Keratinocyte (primary cell): ENCODE data around the gene DNASE1L3. TPM values are rescaled to one million over a fixed set of nuclear protein-coding genes. Genes with fewer than 3 reads are reported as not detected.

Experiments
- DNase-seq: peaks from one replicate; pipeline ENCODE4 v3.0.0-alpha.2; 2011; ENCODE audit warnings: low read depth, missing footprints, low spot score
- FAIRE-seq: peaks from 2 replicates; lab custom pipeline; 2011; peaks lifted over from hg19 to GRCh38; lab: Jason Lieb, UNC
- H2AFZ ChIP-seq: 2 replicates; pipeline ENCODE4 v1.6.0; 2012; ENCODE audit warnings: low read length, control low read depth, inconsistent platforms; ENCODE audit not compliant: control insufficient read depth
- H3K27ac ChIP-seq: 2 replicates; pipeline ENCODE4 v1.5.1; 2011; ENCODE audit warnings: low read length; ENCODE audit not compliant: control insufficient read depth, insufficient read depth
- H3K27me3 ChIP-seq: 3 replicates; pipeline ENCODE4 v1.6.0; 2011; ENCODE audit warnings: low read length; ENCODE audit not compliant: control insufficient read depth, insufficient read depth; ENCODE audit errors: extremely low read depth
- H3K36me3 ChIP-seq, 2 experiments: 2 replicates in 1 of 2; 3 replicates in 1 of 2; pipeline ENCODE4 v1.5.1; 2011; ENCODE audit warnings: low read length in 2 of 2, mild to moderate bottlenecking in 1 of 2; ENCODE audit not compliant: control insufficient read depth in 2 of 2, insufficient read depth in 2 of 2; ENCODE audit errors: extremely low read depth in 1 of 2
- H3K4me1 ChIP-seq: 3 replicates; pipeline ENCODE4 v1.5.1; 2011; ENCODE audit warnings: low read length; ENCODE audit not compliant: control insufficient read depth, insufficient read depth; ENCODE audit errors: extremely low read depth
- H3K4me2 ChIP-seq: 3 replicates; pipeline ENCODE4 v1.6.0; 2011; ENCODE audit warnings: low read depth, low read length; ENCODE audit not compliant: control insufficient read depth, insufficient read depth; ENCODE audit errors: extremely low read depth
- H3K4me3 ChIP-seq, 3 experiments: fragments of 200-600 bp in 1 of 3; sonication (generic) in 1 of 3; 2 replicates in 2 of 3; 3 replicates in 1 of 3; pipeline ENCODE4 v1.5.1; 2011 to 2016; ENCODE audit warnings: low read length in 3 of 3, mild to moderate bottlenecking in 3 of 3, control low read depth in 2 of 3, inconsistent platforms in 1 of 3, low read depth in 1 of 3, mixed read lengths in 1 of 3, mixed run types in 1 of 3, moderate library complexity in 1 of 3; ENCODE audit not compliant: control insufficient read depth in 2 of 3, insufficient read depth in 2 of 3; ENCODE audit errors: extremely low read depth in 1 of 3
- H3K79me2 ChIP-seq: 2 replicates; pipeline ENCODE4 v1.6.0; 2012; ENCODE audit warnings: low read length; ENCODE audit not compliant: control insufficient read depth, insufficient read depth
- H3K9ac ChIP-seq: 3 replicates; pipeline ENCODE4 v1.6.0; 2011; ENCODE audit warnings: low read length; ENCODE audit not compliant: control insufficient read depth, insufficient read depth; ENCODE audit errors: extremely low read depth
- H3K9me1 ChIP-seq: 3 replicates; pipeline ENCODE4 v1.6.0; 2011; ENCODE audit warnings: low read length; ENCODE audit not compliant: control insufficient read depth, insufficient read depth; ENCODE audit errors: extremely low read depth
- H3K9me3 ChIP-seq: 2 replicates; pipeline ENCODE4 v1.5.1; 2012; ENCODE audit warnings: low read depth, low read length; ENCODE audit not compliant: control insufficient read depth
- H4K20me1 ChIP-seq: 3 replicates; pipeline ENCODE4 v1.6.0; 2011; ENCODE audit warnings: low read length; ENCODE audit not compliant: control insufficient read depth, insufficient read depth; ENCODE audit errors: extremely low read depth
- EZH2 ChIP-seq: IDR thresholded peaks from one replicate; pipeline ENCODE4 v1.6.1; 2012; ENCODE audit warnings: inconsistent platforms, mild to moderate bottlenecking, low read length, moderate library complexity
- dilution Hi-C: fragments of 300-500 bp; cut with MboI; formaldehyde crosslinking; loops from one replicate; pipeline ENCODE4 v1.7.0; 2020; ENCODE audit warnings: low sequenced_read_pairs; ENCODE audit not compliant: extremely low pct_ligation_motif_present
- polyA plus RNA-seq, 5 experiments: library from polyadenylated mRNA; depleted of rRNA in 3 of 5; stranded (reverse) in 3 of 5; stranded (forward) in 1 of 5; unstranded in 1 of 5; fragments of >200 nt; gene quantifications; 1 replicate in 1 of 5; 2 replicates in 3 of 5; 3 replicates in 1 of 5; pipeline versions ENCODE4 v1.2.1 to v1.2.3, GENCODE V29; 2011 to 2012; ENCODE audit warnings: missing spikeins in 2 of 5, low read depth in 1 of 5, low replicate concordance in 1 of 5
- TF ChIP-seq, protein P1 (sequence below), 3 experiments: IDR thresholded peaks in 1 of 3; conservative IDR thresholded peaks in 1 of 3; optimal IDR thresholded peaks in 1 of 3; 2 replicates in 2 of 3; 3 replicates in 1 of 3; pipeline versions ENCODE3 to v1.5.1; 2011; ENCODE audit warnings: low read length in 3 of 3, mild to moderate bottlenecking in 3 of 3, moderate library complexity in 2 of 3, control low read depth in 1 of 3, inconsistent platforms in 1 of 3; ENCODE audit not compliant: insufficient read depth in 2 of 3; ENCODE audit errors: extremely low read depth in 1 of 3

The DNASE1L3 gene
- polyA plus RNA-seq, 1 donor (not counting 4 experiments of a cell fraction or from before 2014, with no cell fraction given) = 1.9 TPM

- no peak overlapping the region for H3K4me3 ChIP-seq
- H2AFZ ChIP-seq = no peak overlapping the region
- dilution Hi-C loops = no loop called here
- no peaks in the 10 kb centered on the region for H3K4me1 ChIP-seq
- no peak for TF ChIP-seq EZH2
- TF ChIP-seq, protein P1, sequence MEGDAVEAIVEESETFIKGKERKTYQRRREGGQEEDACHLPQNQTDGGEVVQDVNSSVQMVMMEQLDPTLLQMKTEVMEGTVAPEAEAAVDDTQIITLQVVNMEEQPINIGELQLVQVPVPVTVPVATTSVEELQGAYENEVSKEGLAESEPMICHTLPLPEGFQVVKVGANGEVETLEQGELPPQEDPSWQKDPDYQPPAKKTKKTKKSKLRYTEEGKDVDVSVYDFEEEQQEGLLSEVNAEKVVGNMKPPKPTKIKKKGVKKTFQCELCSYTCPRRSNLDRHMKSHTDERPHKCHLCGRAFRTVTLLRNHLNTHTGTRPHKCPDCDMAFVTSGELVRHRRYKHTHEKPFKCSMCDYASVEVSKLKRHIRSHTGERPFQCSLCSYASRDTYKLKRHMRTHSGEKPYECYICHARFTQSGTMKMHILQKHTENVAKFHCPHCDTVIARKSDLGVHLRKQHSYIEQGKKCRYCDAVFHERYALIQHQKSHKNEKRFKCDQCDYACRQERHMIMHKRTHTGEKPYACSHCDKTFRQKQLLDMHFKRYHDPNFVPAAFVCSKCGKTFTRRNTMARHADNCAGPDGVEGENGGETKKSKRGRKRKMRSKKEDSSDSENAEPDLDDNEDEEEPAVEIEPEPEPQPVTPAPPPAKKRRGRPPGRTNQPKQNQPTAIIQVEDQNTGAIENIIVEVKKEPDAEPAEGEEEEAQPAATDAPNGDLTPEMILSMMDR (optimal IDR thresholded peaks at IDR 0.05 in 1 of 3, IDR thresholded peaks at IDR 0.05 in 1 of 3, conservative IDR thresholded peaks at IDR 0.05 in 1 of 3; ENCODE audit: extremely low read depth in 1 of 3, insufficient read depth in 2 of 3, low read length in 3 of 3) = no peak
- H3K9me3 ChIP-seq = no peaks in the 10 kb centered on the region
- no peak overlapping the region for H3K9ac ChIP-seq
- H3K36me3 ChIP-seq = peaks cover 73 to 94% of the 10 kb centered on the region in 2 experiments
- peaks cover 28% of the 10 kb centered on the region for H4K20me1 ChIP-seq
- H3K27ac ChIP-seq = no peak overlapping the region
- no peak overlapping the region for H3K4me2 ChIP-seq
- H3K9me1 ChIP-seq = peaks cover 2% of the 10 kb centered on the region
- H3K27me3 ChIP-seq = no peaks in the 10 kb centered on the region
- H3K79me2 ChIP-seq = peaks cover 23% of the 10 kb centered on the region
- DNase-seq (no peak), FAIRE-seq (no peak)
Observed at GRCh38 chr3:58150130-58150809, 60.5 kb downstream of the DNASE1L3 start.

DNA sequence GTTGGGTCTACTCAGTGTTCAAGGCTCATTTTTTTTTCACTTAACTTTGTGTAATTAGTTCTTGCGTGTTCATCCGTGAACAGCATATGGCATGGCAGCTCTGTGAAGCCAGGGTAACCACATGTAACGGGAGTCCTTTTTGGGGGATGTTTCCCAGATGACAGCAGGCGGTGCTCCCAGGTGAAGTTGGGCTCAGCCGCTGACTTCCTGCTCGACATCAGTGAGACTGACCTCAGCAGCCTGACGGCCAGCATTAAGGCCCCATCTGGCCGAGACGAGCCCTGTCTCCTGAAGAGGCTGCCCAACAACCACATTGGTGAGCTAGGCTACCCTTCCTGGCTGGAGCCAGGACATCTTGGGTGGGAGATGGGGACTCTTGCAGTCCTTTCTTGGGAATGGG is 62.7 kb downstream of the DNASE1L3 start:
- TF ChIP-seq, protein P1 (optimal IDR thresholded peaks at IDR 0.05 in 1 of 3, IDR thresholded peaks at IDR 0.05 in 1 of 3, conservative IDR thresholded peaks at IDR 0.05 in 1 of 3; ENCODE audit: extremely low read depth in 1 of 3, insufficient read depth in 2 of 3, low read length in 3 of 3) = no peak
- no peak for TF ChIP-seq EZH2
- peak; percentile 9 for FAIRE-seq
- H3K79me2 ChIP-seq = peaks cover 28% of the 10 kb centered on the region
- H2AFZ ChIP-seq = no peak overlapping the region
- no peak overlapping the region for H3K4me2 ChIP-seq
- no peak overlapping the region for H3K27ac ChIP-seq
- no peaks in the 10 kb centered on the region for H3K9me3 ChIP-seq
- dilution Hi-C loops = no loop called here
- no peak overlapping the region for H3K4me3 ChIP-seq
- no peaks in the 10 kb centered on the region for H3K9me1 ChIP-seq
- H3K27me3 ChIP-seq = no peaks in the 10 kb centered on the region
- peaks cover 76 to 93% of the 10 kb centered on the region in 2 experiments for H3K36me3 ChIP-seq
- H4K20me1 ChIP-seq = peaks cover 34% of the 10 kb centered on the region
- no peak overlapping the region for H3K9ac ChIP-seq
- DNase-seq = no peak
- no peaks in the 10 kb centered on the region for H3K4me1 ChIP-seq
